Ovary (tissue), 9 donors: Measurements from ENCODE around the gene FNDC10. TPM values are rescaled to one million over a fixed set of nuclear protein-coding genes. Genes with fewer than 3 reads are reported as not detected.

ENCODE experiments used
- DNase-seq, 5 donors: peaks; one replicate each; pipeline ENCODE4 v3.0.0-alpha.2; 2019 to 2020
- H3K27ac ChIP-seq, 2 donors: fragments of 200-600 bp; one replicate each; pipeline versions ENCODE4 v1.5.1 to v1.8.0; 2019 to 2022
- H3K27me3 ChIP-seq: fragments of 200-600 bp; one replicate; pipeline ENCODE4 v1.8.0; 2022
- H3K36me3 ChIP-seq: fragments of 200-600 bp; sonication (generic); one replicate; pipeline ENCODE4 v1.5.1; 2019
- H3K4me1 ChIP-seq: one replicate; pipeline ENCODE4 v1.8.1; 2013; ENCODE audit warnings: mild to moderate bottlenecking, moderate library complexity; ENCODE audit not compliant: insufficient read depth
- H3K4me3 ChIP-seq: fragments of 200-600 bp; sonication (generic); one replicate; pipeline ENCODE4 v1.5.1; 2017
- H3K9me3 ChIP-seq, 2 donors: fragments of 200-600 bp in 1 of 2; sonication (generic) in 1 of 2; one replicate each; pipeline versions ENCODE4 v1.5.1 to v1.8.1; 2013 to 2019; ENCODE audit warnings: mild to moderate bottlenecking in 1 of 2, moderate library complexity in 1 of 2
- CTCF ChIP-seq, 3 donors: fragments of 450-650 bp in 2 of 3; fragments of 200-600 bp in 1 of 3; IDR thresholded peaks; one replicate each; pipeline versions ENCODE4 v1.5.1 to v1.8.0; 2016 to 2022; ENCODE audit warnings: antibody characterized with exemption in 3 of 3, mild to moderate bottlenecking in 1 of 3
- EP300 ChIP-seq: sonication (generic); formaldehyde crosslinking; IDR thresholded peaks from one replicate; pipeline ENCODE4 v1.6.1; 2017; ENCODE audit warnings: antibody characterized with exemption
- POLR2A ChIP-seq: fragments of 450-650 bp; IDR thresholded peaks from one replicate; pipeline ENCODE4 v1.6.1; 2017; ENCODE audit warnings: antibody characterized with exemption, mild to moderate bottlenecking, moderate library complexity
- WGBS, 3 donors: extraction: QIAGEN DNeasy Blood & Tissue Kit in 1 of 3; methylation state at CpG; one replicate each; pipeline versions ENCODE4 v1.1.5 to v1.1.7; 2013 to 2017; 5-methylcytosine and 5-hydroxymethylcytosine counted together
- intact Hi-C, 4 donors: fragments of 100-400 bp; cut with DNase I; formaldehyde crosslinking; loops; one replicate each; pipeline versions ENCODE4 v1.11.0 to v1.15.1; 2022 to 2023
- polyA plus RNA-seq, 2 donors: library from polyadenylated mRNA; stranded (reverse); fragments of 200-250 nt in 1 of 2; fragments of 350-450 nt in 1 of 2; fragmentation: Illumina TruSeq in 1 of 2; extraction: RNeasy Lipid Tissue Mini Kit (QIAGEN cat#74804) in 1 of 2; gene quantifications; one replicate each; pipeline ENCODE4 v1.2.3, GENCODE V29; 2013 to 2014
- total RNA-seq, 7 donors: library from RNA; depleted of rRNA in 2 of 7; stranded (reverse); fragments of >200 nt in 2 of 7; fragmentation: NEBNext Ultra II Directional in 3 of 7; extraction: Animal tissue kit (Norgen Biotek cat#: 25700) in 3 of 7; gene quantifications; one replicate each; pipeline versions ENCODE4 v1.1.0 to v1.2.4, GENCODE V29; 2016 to 2023
- donor health status: DM: no; HTN: no; CAD: no; lungs with moderate emphysema.
- donor health status: DM: no; HTN: no; CAD: no.
- donor health status: Bipolar disorder and iron deficiency.
- donor health status: DM: yes; HTN: yes; CAD: no.
- donor health status: DM: no; HTN: no; CAD: no.
- donor health status: DM: yes; HTN: yes; CAD: no.

The FNDC10 gene
- total and polyA plus RNA-seq, 9 donors = 0.33 to 3.2 (median 1.8) TPM; not detected in 1

GRCh38 chr1:1625404-1625775, 25.5 kb upstream of the FNDC10 start:
- no peak for TF ChIP-seq CTCF (IDR thresholded peaks at IDR 0.05)
- TF ChIP-seq POLR2A = no peak
- TF ChIP-seq EP300 = no peak
- intact Hi-C loops = no loop called here
- Histone ChIP-seq H3K9me3 (no peaks in the 10 kb centered on the region), H3K4me1 (no peaks in the 10 kb centered on the region), H3K36me3 (no peaks in the 10 kb centered on the region), H3K27me3 (no peaks in the 10 kb centered on the region), H3K4me3 (no peak overlapping the region), H3K27ac (no peak overlapping the region)
- DNase-seq = peak in 1 of 5 donors; percentile 36
- WGBS, 3 donors = 81 to 87% (median 85%) methylated on average over 28 of the region's 28 CpGs

DNA sequence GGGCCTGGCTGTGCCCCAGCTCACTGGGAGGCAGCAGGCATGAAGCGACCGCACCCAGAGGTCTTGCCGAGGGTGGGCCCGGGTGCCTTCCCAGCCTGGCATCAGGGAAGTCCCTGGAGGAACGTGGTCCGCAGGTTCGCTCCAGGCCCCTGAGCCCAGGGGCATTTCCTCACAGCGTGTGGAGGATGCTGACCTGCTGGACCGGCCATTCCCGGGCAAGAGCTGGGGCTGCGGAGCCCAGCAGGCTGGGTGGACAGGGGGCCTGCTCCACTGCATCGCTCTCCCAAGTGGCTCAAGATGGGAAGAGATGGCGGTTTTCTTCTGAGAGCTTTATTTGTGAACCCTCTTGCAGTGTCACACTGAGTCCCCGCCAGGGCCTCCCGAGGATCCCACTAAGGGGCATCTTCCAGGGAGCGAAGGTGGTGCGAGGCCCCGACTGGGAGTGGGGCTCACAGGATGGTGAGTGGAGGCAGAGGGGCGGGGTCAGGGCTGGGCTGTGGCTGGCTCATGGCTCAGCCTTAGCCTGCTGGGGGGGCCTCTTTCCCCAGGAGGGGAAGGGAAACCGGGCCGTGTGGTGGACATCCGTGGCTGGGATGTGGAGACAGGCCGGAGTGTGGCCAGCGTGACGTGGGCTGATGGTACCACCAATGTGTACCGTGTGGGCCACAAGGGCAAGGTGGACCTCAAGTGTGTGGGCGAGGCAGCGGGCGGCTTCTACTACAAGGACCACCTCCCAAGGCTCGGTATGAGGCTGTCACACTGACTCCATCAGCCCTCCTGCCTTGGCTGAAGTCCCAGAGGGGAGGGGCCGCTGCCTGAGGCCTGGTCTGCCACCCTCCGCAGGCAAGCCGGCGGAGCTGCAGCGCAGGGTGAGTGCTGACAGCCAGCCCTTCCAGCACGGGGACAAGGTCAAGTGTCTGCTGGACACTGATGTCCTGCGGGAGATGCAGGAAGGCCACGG, 24.8 kb upstream of the FNDC10 start:
- Histone ChIP-seq H3K4me1 (no peaks in the 10 kb centered on the region), H3K27me3 (no peaks in the 10 kb centered on the region), H3K9me3 (no peaks in the 10 kb centered on the region), H3K36me3 (no peaks in the 10 kb centered on the region), H3K4me3 (no peak overlapping the region), H3K27ac (no peak overlapping the region)
- 80 to 82% (median 81%) methylated on average over 36 to 38 of the region's 38 CpGs for WGBS, 3 donors
- intact Hi-C loops = no loop called here
- no peak for TF ChIP-seq POLR2A
- no peak for TF ChIP-seq EP300
- no peak for TF ChIP-seq CTCF (IDR thresholded peaks at IDR 0.05)
- DNase-seq = peak in 2 of 5 donors; percentile 32 to 52

GRCh38 chr1:1623631-1624442, 23.9 kb upstream of the FNDC10 start:
- Histone ChIP-seq H3K4me3 (no peak overlapping the region), H3K27me3 (no peaks in the 10 kb centered on the region), H3K27ac (no peak overlapping the region), H3K36me3 (no peaks in the 10 kb centered on the region), H3K4me1 (no peaks in the 10 kb centered on the region), H3K9me3 (no peaks in the 10 kb centered on the region)
- intact Hi-C loops = no loop called here
- TF ChIP-seq CTCF (IDR thresholded peaks at IDR 0.05) (no peak), EP300 (no peak), POLR2A (no peak)
- DNase-seq = peak in 2 of 5 donors; percentile 34 to 44
- 85 to 92% (median 87%) methylated on average over 37 to 51 of the region's 51 CpGs for WGBS, 3 donors

DNA sequence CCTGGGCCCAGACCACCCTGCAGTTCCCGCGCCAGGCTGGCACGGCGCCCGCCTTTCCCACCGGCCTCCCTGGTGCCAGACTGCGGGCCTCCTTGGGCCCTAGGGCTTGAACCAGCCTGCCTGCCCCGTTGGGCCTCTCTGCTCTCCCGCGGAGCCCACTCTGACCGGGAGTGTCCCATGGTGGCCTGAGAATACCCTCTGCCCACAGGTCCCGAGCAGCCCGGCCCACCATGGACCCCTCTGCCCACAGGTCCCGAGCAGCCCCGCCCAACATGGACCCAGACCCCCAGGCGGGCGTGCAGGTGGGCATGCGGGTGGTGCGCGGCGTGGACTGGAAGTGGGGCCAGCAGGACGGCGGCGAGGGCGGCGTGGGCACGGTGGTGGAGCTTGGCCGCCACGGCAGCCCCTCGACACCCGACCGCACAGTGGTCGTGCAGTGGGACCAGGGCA, 23.3 kb upstream of the FNDC10 start:
- Histone ChIP-seq H3K9me3 (no peaks in the 10 kb centered on the region), H3K27ac (no peak overlapping the region), H3K4me3 (no peak overlapping the region), H3K4me1 (no peaks in the 10 kb centered on the region), H3K36me3 (no peaks in the 10 kb centered on the region), H3K27me3 (no peaks in the 10 kb centered on the region)
- intact Hi-C loops = no loop called here
- DNase-seq = peak in 3 of 5 donors; percentile 12 to 43 (median 33)
- no peak for TF ChIP-seq POLR2A
- no peak for TF ChIP-seq EP300
- no peak for TF ChIP-seq CTCF (IDR thresholded peaks at IDR 0.05)
- WGBS, 3 donors = 92 to 93% (median 93%) methylated on average over 33 of the region's 33 CpGs
